GM12873 (cell line): ENCODE data around the gene CD93.

ENCODE experiments used
- TF ChIP-seq, protein P1 (sequence below): IDR thresholded peaks from 2 replicates; pipeline ENCODE4 v1.5.1; 2012; ENCODE audit warnings: low read depth, mild to moderate bottlenecking, moderate library complexity, low read length, control low read depth; ENCODE audit not compliant: insufficient read depth; ENCODE audit errors: missing control alignments

The CD93 gene

DNA sequence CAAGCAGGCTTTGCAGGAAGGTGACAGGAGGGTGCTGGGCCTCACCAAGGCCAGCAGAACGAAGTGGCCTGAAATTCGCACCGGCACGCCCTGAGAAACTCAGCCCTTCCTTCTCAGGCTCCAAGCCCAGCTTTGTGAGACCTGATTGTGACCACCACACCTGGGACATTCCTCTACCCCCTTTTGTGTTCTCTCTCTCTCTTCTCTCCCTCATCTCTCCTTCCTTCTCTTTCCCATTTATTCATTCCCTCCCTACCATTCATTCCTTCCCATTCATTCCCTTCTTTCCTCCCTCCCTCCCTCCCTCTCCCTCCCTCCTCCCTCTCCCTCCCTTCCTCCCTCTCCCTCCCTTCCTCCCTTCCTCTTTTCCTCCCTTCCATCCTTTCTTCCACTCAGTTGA, 8.8 kb downstream of the CD93 start:
- TF ChIP-seq, protein P1, sequence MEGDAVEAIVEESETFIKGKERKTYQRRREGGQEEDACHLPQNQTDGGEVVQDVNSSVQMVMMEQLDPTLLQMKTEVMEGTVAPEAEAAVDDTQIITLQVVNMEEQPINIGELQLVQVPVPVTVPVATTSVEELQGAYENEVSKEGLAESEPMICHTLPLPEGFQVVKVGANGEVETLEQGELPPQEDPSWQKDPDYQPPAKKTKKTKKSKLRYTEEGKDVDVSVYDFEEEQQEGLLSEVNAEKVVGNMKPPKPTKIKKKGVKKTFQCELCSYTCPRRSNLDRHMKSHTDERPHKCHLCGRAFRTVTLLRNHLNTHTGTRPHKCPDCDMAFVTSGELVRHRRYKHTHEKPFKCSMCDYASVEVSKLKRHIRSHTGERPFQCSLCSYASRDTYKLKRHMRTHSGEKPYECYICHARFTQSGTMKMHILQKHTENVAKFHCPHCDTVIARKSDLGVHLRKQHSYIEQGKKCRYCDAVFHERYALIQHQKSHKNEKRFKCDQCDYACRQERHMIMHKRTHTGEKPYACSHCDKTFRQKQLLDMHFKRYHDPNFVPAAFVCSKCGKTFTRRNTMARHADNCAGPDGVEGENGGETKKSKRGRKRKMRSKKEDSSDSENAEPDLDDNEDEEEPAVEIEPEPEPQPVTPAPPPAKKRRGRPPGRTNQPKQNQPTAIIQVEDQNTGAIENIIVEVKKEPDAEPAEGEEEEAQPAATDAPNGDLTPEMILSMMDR = no peak

DNA sequence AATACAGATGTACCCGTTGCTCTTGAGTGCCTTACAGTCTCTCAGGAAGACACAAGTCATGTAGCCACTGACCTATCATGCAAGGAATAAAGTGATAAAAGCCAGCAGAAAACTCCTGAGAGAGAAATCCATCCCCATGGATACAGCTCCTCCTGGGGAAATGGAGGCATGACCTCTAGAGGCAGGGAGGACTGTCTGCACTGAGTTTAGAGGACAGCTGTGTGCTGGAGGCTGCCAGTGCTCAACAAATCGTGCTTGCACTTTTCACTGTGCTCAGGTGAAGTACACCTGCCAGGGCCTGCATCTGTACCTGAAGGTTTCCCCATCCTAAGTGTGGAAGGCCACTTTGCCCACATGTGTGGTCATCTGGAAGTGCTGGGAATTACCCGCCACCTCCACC, 12.1 kb downstream of the CD93 start:
- TF ChIP-seq, protein P1 = no peak

DNA sequence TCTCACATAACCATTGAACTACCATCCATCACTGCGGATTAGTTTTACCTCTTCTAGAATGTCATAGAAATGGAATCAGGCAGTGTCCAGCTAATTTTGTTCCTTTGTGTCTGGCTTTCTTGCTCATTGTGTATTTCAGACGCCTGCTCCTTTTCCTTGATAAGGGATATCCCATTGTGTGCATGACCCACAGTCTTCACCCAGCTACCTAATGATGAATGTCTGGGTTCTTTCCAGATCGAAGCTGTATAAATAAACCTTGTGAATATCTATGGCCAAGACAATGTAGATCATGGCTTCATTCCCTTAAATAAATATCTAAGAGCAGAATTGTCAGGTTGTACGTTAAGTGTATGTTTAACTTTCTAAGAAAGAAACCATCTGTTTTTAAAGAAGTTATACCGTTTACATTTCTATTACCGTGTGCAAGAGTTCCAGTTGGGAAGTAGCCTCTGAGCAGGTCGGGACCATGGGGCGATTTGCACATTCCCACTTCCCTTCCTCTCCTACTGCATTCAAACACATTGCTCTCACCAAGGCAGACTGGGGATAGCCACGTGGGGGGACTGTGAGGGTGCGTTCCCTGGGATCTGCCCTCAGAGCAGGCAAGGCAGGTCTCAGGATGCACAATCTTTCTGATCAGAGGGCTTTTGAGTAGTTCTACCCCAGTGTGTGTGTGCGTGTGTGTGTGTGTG, 13.1 kb downstream of the CD93 start:
- TF ChIP-seq, protein P1 = no peak

DNA sequence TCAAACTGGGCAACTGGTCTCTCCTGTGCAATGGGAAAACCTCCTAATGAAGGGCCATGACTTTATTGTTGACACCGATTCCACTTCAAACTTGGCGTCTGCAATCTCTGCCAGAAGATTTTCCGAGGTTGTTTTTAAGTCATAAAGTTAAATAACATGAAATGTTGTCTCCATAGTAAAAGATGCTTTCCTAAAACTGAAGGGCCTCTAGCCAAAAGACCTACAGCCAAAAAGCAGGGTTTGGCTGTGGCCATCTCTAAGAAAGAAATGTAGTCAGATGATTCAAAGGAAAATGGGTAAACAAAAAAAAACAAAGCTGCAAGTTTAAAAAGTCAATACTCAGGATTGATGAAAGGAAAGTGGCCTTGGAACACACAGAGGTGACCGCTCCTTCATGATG, 14.1 kb downstream of the CD93 start:
- TF ChIP-seq, protein P1 = no peak

DNA sequence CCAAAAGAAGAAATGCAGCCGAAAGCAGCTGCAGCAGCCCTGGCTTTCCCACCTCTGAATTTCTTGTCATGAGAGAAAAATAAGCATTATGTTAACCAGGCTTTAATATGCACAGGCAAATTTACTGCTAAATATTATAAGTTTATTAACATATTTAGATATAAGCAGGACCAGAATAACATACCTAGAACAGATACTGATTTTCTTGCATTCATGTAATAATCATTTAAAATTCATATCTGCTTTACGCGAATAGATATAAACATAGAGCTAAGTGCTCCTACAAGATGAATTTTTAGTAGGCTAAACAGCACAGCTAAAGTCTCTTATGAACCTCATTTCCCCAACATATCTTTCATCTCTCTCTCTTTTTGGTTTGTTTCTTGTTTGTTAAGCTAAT, 14.7 kb downstream of the CD93 start:
- TF ChIP-seq, protein P1 = no peak

DNA sequence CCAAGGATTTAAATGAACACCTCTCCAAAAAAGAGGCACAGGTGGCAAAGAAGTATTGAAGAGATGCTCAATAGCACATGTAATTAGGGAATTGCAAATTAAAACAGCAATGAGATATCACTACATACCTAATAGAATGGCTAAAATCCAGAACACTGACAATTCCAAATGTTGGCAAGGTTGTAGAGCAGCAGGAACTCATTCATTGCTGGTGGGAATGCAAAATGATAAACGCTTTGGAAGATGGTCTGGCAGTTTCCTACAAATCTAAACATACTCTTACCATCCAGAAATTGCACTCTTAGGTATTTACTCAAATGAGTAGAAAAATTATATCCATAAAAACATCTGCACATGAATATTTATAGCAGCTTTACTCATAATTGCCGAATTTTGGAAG, 17.0 kb downstream of the CD93 start:
- TF ChIP-seq, protein P1 = no peak

DNA sequence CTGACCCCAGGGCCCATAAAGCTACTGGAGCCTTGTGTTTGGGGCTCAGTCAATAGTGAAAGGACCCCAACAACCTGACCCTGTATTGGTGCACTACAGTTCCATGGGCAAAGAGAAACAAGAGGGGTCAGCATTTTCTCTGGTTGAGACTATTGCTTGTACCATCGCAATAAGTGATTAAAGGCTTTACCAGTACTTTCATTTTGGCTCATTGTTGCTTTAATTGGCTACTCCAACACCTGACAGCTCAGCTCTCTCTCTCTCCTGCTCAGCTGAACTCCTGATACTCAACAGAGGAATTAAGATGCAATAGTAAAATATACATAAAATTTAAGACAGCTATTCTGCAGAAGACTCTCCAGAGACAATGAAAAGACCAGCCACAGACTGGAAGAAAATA, 17.8 kb downstream of the CD93 start:
- TF ChIP-seq, protein P1 = no peak

DNA sequence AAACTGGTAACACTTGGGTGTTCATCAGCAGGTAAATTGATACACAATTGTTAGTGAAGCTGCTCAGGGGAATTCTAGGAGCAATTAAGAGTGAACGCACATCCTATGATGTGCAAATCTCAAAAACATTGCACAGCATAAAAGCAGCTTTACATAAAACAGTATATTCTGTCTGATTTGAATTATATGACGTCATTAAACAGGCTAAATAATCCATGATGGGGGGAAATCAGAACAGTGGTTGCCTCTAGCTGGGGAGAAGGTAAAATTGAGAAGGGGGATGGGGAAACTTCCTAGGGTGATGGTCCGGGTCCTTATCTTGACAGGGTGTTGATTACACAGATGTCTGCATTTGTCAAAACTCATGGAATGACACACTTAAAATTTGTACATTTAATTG, 19.4 kb downstream of the CD93 start:
- TF ChIP-seq, protein P1 = no peak
